ENCODE results near the gene RANBP3.
A peak's percentile ranks its signal among the peaks of the same experiment; 100 is the strongest.

Gene RANBP3

GRCh38 chr19:5913739-5914357, 64.1 kb downstream of the RANBP3 start, which contains the start of gene CAPS:
Gene CAPS (plus strand): TSS chr19:5914254. CDS start chr19:5914407, 153 bp downstream.
- no peak for DNase-seq (ENCODE audit: low read depth, low spot score)
- TF ChIP-seq YY1 (IDR thresholded peaks at IDR 0.05; ENCODE audit: insufficient read depth, insufficient read length) (no peak), ZNF274 (IDR thresholded peaks at IDR 0.05; ENCODE audit: low read depth, low read length) (no peak), SUZ12 (IDR thresholded peaks at IDR 0.05; ENCODE audit: extremely low read depth, insufficient read depth, insufficient read length) (no peak)
- H3K4me1 ChIP-seq (ENCODE audit: insufficient read depth, insufficient read length), result peaks cover 15% of the 10 kb centered on the region
- no peaks in the 10 kb centered on the region for H3K27me3 ChIP-seq (ENCODE audit: insufficient read depth, insufficient read length)
- H3K9me3 ChIP-seq (ENCODE audit: insufficient read depth, low read length), result no peaks in the 10 kb centered on the region
- H3K9ac ChIP-seq (ENCODE audit: insufficient read length, low read depth), result no peak within 1 kb of the TSS
- H3K4me3 ChIP-seq (ENCODE audit: insufficient read length, low read depth), result no peak within 1 kb of the TSS
- H3K36me3 ChIP-seq (ENCODE audit: insufficient read depth, insufficient read length, low read length), result peaks cover 71% of the 10 kb centered on the region

- Histone ChIP-seq H3K4me3 (ENCODE audit: insufficient read length, low read depth) (no peak overlapping the region), H3K4me1 (ENCODE audit: insufficient read depth, insufficient read length) (peaks cover 16% of the 10 kb centered on the region), H3K27me3 (ENCODE audit: insufficient read depth, insufficient read length) (no peaks in the 10 kb centered on the region), H3K9me3 (ENCODE audit: insufficient read depth, low read length) (no peaks in the 10 kb centered on the region), H3K36me3 (ENCODE audit: insufficient read depth, insufficient read length, low read length) (peaks cover 55% of the 10 kb centered on the region), H3K9ac (ENCODE audit: insufficient read length, low read depth) (no peak overlapping the region)
- DNase-seq (ENCODE audit: low read depth, low spot score), result no peak
- TF ChIP-seq ZNF274 (IDR thresholded peaks at IDR 0.05; ENCODE audit: low read depth, low read length) (no peak), YY1 (IDR thresholded peaks at IDR 0.05; ENCODE audit: insufficient read depth, insufficient read length) (no peak), SUZ12 (IDR thresholded peaks at IDR 0.05; ENCODE audit: extremely low read depth, insufficient read depth, insufficient read length) (no peak)
Observed at GRCh38 chr19:5911366-5911765, 66.6 kb downstream of the RANBP3 start.

GRCh38 chr19:5910638-5910907, 67.4 kb downstream of the RANBP3 start:
- H3K36me3 ChIP-seq (ENCODE audit: insufficient read depth, insufficient read length, low read length), result peaks cover 47% of the 10 kb centered on the region
- no peak overlapping the region for H3K9ac ChIP-seq (ENCODE audit: insufficient read length, low read depth)
- TF ChIP-seq YY1 (IDR thresholded peaks at IDR 0.05; ENCODE audit: insufficient read depth, insufficient read length) (no peak), SUZ12 (IDR thresholded peaks at IDR 0.05; ENCODE audit: extremely low read depth, insufficient read depth, insufficient read length) (no peak), ZNF274 (IDR thresholded peaks at IDR 0.05; ENCODE audit: low read depth, low read length) (no peak)
- peaks cover 13% of the 10 kb centered on the region for H3K4me1 ChIP-seq (ENCODE audit: insufficient read depth, insufficient read length)
- no peaks in the 10 kb centered on the region for H3K9me3 ChIP-seq (ENCODE audit: insufficient read depth, low read length)
- H3K27me3 ChIP-seq (ENCODE audit: insufficient read depth, insufficient read length), result no peaks in the 10 kb centered on the region
- no peak for DNase-seq (ENCODE audit: low read depth, low spot score)
- H3K4me3 ChIP-seq (ENCODE audit: insufficient read length, low read depth), result no peak overlapping the region

GRCh38 chr19:5908773-5909442, 69.0 kb downstream of the RANBP3 start:
- Histone ChIP-seq H3K4me1 (ENCODE audit: insufficient read depth, insufficient read length) (peaks cover 3% of the 10 kb centered on the region), H3K9me3 (ENCODE audit: insufficient read depth, low read length) (no peaks in the 10 kb centered on the region), H3K36me3 (ENCODE audit: insufficient read depth, insufficient read length, low read length) (peaks cover 31% of the 10 kb centered on the region), H3K9ac (ENCODE audit: insufficient read length, low read depth) (no peak overlapping the region), H3K27me3 (ENCODE audit: insufficient read depth, insufficient read length) (no peaks in the 10 kb centered on the region), H3K4me3 (ENCODE audit: insufficient read length, low read depth) (no peak overlapping the region)
- no peak for DNase-seq (ENCODE audit: low read depth, low spot score)
- TF ChIP-seq SUZ12 (IDR thresholded peaks at IDR 0.05; ENCODE audit: extremely low read depth, insufficient read depth, insufficient read length), result no peak
- TF ChIP-seq YY1 (IDR thresholded peaks at IDR 0.05; ENCODE audit: insufficient read depth, insufficient read length), result no peak
- no peak for TF ChIP-seq ZNF274 (IDR thresholded peaks at IDR 0.05; ENCODE audit: low read depth, low read length)

GRCh38 chr19:5907241-5907640, 70.7 kb downstream of the RANBP3 start:
- Histone ChIP-seq H3K4me1 (ENCODE audit: insufficient read depth, insufficient read length) (peaks cover 1% of the 10 kb centered on the region), H3K36me3 (ENCODE audit: insufficient read depth, insufficient read length, low read length) (peaks cover 29% of the 10 kb centered on the region), H3K4me3 (ENCODE audit: insufficient read length, low read depth) (no peak overlapping the region), H3K27me3 (ENCODE audit: insufficient read depth, insufficient read length) (no peaks in the 10 kb centered on the region), H3K9ac (ENCODE audit: insufficient read length, low read depth) (no peak overlapping the region), H3K9me3 (ENCODE audit: insufficient read depth, low read length) (no peaks in the 10 kb centered on the region)
- TF ChIP-seq ZNF274 (IDR thresholded peaks at IDR 0.05; ENCODE audit: low read depth, low read length), result no peak
- no peak for TF ChIP-seq SUZ12 (IDR thresholded peaks at IDR 0.05; ENCODE audit: extremely low read depth, insufficient read depth, insufficient read length)
- TF ChIP-seq YY1 (IDR thresholded peaks at IDR 0.05; ENCODE audit: insufficient read depth, insufficient read length), result no peak
- no peak for DNase-seq (ENCODE audit: low read depth, low spot score)

- H3K27me3 ChIP-seq (ENCODE audit: insufficient read depth, insufficient read length), result no peaks in the 10 kb centered on the region
- H3K9me3 ChIP-seq (ENCODE audit: insufficient read depth, low read length), result no peaks in the 10 kb centered on the region
- no peak for TF ChIP-seq SUZ12 (IDR thresholded peaks at IDR 0.05; ENCODE audit: extremely low read depth, insufficient read depth, insufficient read length)
- H3K4me1 ChIP-seq (ENCODE audit: insufficient read depth, insufficient read length), result peaks cover 1% of the 10 kb centered on the region
- peaks cover 35% of the 10 kb centered on the region for H3K36me3 ChIP-seq (ENCODE audit: insufficient read depth, insufficient read length, low read length)
- peak overlapping the region; percentile 74 for H3K4me3 ChIP-seq (ENCODE audit: insufficient read length, low read depth)
- DNase-seq (ENCODE audit: low read depth, low spot score), result no peak
- peak overlapping the region; percentile 82 for H3K9ac ChIP-seq (ENCODE audit: insufficient read length, low read depth)
Observed at GRCh38 chr19:5905114-5905778, 72.7 kb downstream of the RANBP3 start.

GRCh38 chr19:5904352-5905113, 73.4 kb downstream of the RANBP3 start, which contains the start of gene VMAC:
Gene VMAC (plus strand): TSS chr19:5904872. CDS start chr19:5904891, 19 bp downstream.
- Histone ChIP-seq H3K9me3 (ENCODE audit: insufficient read depth, low read length) (no peaks in the 10 kb centered on the region), H3K4me1 (ENCODE audit: insufficient read depth, insufficient read length) (peaks cover 1% of the 10 kb centered on the region), H3K36me3 (ENCODE audit: insufficient read depth, insufficient read length, low read length) (peaks cover 35% of the 10 kb centered on the region), H3K27me3 (ENCODE audit: insufficient read depth, insufficient read length) (no peaks in the 10 kb centered on the region), H3K4me3 (ENCODE audit: insufficient read length, low read depth) (peak within 1 kb of the TSS; percentile 95), H3K9ac (ENCODE audit: insufficient read length, low read depth) (peak within 1 kb of the TSS; percentile 99)
- TF ChIP-seq ZNF274 (IDR thresholded peaks at IDR 0.05; ENCODE audit: low read depth, low read length) (no peak), SUZ12 (IDR thresholded peaks at IDR 0.05; ENCODE audit: extremely low read depth, insufficient read depth, insufficient read length) (no peak), YY1 (IDR thresholded peaks at IDR 0.05; ENCODE audit: insufficient read depth, insufficient read length) (no peak)
- peak; percentile 100 for DNase-seq (ENCODE audit: low read depth, low spot score)

Data from NT2/D1 (cell line).